ENCODE measurements around the gene SLC25A21. TPM values are rescaled to one million over a fixed set of nuclear protein-coding genes. Genes with fewer than 3 reads are reported as not detected.
"Not testable (repeated sequence)": the region's sequence is repeated elsewhere in the genome, so short reads cannot be mapped to it uniquely, and the experiment has no call there.

SLC25A21 gene
- total and polyA plus RNA-seq, 2 donors (not counting 1 experiment from before 2014, with no cell fraction given) = 0.50 to 0.62 TPM

DNA sequence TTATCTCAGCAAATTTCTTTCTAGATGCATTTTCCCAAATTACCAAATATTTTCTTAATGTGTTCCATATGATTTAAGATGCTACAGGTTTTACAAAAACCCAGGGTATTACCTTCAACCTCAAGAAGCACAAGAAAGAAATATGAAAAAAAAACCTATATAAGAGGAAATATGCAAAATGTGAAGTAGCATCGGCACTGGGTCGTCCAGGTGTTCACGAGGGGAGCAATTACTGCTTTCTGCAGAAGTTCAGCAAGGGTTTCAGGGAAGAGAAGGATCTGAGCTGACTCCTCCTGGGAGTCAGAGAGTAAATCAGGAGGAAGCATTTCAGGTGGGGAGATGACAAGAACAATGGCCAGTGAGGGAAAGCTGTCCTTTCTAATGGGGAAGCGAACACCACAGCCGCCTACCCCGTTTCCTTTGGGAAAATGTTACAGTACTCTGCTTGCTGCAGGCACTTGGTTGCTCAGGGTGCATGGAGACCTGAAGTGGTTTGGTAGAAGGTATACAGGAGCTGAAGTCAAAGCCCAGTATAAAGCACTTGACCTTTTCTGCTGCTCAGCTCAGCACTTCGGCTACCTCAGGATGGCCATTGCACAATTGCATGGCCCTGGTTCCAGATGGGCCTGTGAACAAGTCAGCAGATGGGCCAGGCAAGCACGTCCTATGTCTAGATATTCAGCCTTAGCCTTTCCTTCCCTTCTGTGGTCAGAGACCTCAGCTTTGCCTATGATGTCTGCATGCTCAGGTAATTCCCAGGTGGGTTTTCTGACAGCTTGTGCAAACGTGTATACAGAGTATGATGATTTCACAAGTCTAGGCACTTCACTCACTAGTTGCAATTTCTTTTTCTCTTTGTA lies 355.1 kb downstream of the SLC25A21 start:
- Histone ChIP-seq H3K36me3 (ENCODE audit: control insufficient read depth, insufficient read depth, low read length) (no peaks in the 10 kb centered on the region), H3K27me3 (ENCODE audit: control insufficient read depth, insufficient read depth, low read length) (no peaks in the 10 kb centered on the region), H3K4me2 (ENCODE audit: extremely low read depth, insufficient read depth, low read length) (no peak overlapping the region), H3K4me3 (replicated peaks in 1 of 4; ENCODE audit: control extremely low read depth in 1 of 4, insufficient read depth in 1 of 4, low read depth in 3 of 4, low read length in 4 of 4) (no peak overlapping the region), H3K79me2 (ENCODE audit: control insufficient read depth, insufficient read depth, low read length) (no peaks in the 10 kb centered on the region), H3K27ac (ENCODE audit: insufficient read depth, low read length) (no peak overlapping the region), H3K4me1 (ENCODE audit: control insufficient read depth, extremely low read depth, insufficient read depth, low read length) (no peaks in the 10 kb centered on the region), H4K20me1 (ENCODE audit: control insufficient read depth, extremely low read depth, insufficient read depth, low read length) (no peaks in the 10 kb centered on the region), H2AFZ (ENCODE audit: low read length) (no peak overlapping the region), H3K9me3 (ENCODE audit: control insufficient read depth, insufficient read depth, low read depth, low read length) (no peaks in the 10 kb centered on the region), H3K9ac (ENCODE audit: insufficient read depth, low read length) (no peak overlapping the region)
- TF ChIP-seq EZH2 (IDR thresholded peaks at IDR 0.05; ENCODE audit: low read length, missing control alignments) = no peak
- DNase-seq (ENCODE audit: low read depth in 2 of 2) = no peak

DNA sequence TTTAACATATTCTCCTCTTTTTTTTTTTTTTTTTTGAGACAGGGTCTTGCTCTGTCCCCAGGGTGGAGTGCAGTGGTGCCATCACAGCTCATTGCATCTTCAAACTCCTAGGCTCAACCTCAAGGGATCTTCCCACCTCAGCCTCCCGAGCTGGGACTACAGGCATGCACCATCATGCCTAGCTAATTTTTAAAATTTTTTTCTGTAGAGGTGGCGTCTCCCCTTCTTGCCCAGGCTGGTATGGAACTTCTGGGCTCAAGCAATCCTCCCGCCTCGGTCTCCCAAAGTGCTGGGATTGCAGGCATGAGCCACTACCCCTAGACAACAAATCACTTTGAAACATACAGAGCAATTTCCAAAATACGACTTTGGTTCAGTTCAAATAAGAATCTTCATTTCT lies 355.9 kb downstream of the SLC25A21 start:
- Histone ChIP-seq H3K4me3 (replicated peaks in 1 of 4; ENCODE audit: control extremely low read depth in 1 of 4, insufficient read depth in 1 of 4, low read depth in 3 of 4, low read length in 4 of 4) (no peak overlapping the region), H2AFZ (ENCODE audit: low read length) (no peak overlapping the region), H3K9me3 (ENCODE audit: control insufficient read depth, insufficient read depth, low read depth, low read length) (no peaks in the 10 kb centered on the region), H3K27ac (ENCODE audit: insufficient read depth, low read length) (no peak overlapping the region), H3K27me3 (ENCODE audit: control insufficient read depth, insufficient read depth, low read length) (no peaks in the 10 kb centered on the region), H3K79me2 (ENCODE audit: control insufficient read depth, insufficient read depth, low read length) (no peaks in the 10 kb centered on the region), H3K4me2 (ENCODE audit: extremely low read depth, insufficient read depth, low read length) (no peak overlapping the region), H4K20me1 (ENCODE audit: control insufficient read depth, extremely low read depth, insufficient read depth, low read length) (no peaks in the 10 kb centered on the region), H3K9ac (ENCODE audit: insufficient read depth, low read length) (no peak overlapping the region), H3K36me3 (ENCODE audit: control insufficient read depth, insufficient read depth, low read length) (no peaks in the 10 kb centered on the region), H3K4me1 (ENCODE audit: control insufficient read depth, extremely low read depth, insufficient read depth, low read length) (no peaks in the 10 kb centered on the region)
- TF ChIP-seq CTCF (conservative IDR thresholded peaks at IDR 0.05 in 1 of 2, IDR thresholded peaks at IDR 0.05 in 1 of 2; ENCODE audit: low read depth in 1 of 2, low read length in 2 of 2) (no peak), EZH2 (IDR thresholded peaks at IDR 0.05; ENCODE audit: low read length, missing control alignments) (no peak)
- no peak for DNase-seq (ENCODE audit: low read depth in 2 of 2)

- H3K79me2 ChIP-seq (ENCODE audit: control insufficient read depth, insufficient read depth, low read length); H3K9ac ChIP-seq (ENCODE audit: insufficient read depth, low read length); H3K27ac ChIP-seq (ENCODE audit: insufficient read depth, low read length); H3K36me3 ChIP-seq (ENCODE audit: control insufficient read depth, insufficient read depth, low read length); H2AFZ ChIP-seq (ENCODE audit: low read length); H3K4me1 ChIP-seq (ENCODE audit: control insufficient read depth, extremely low read depth, insufficient read depth, low read length); DNase-seq (ENCODE audit: low read depth in 2 of 2); H3K9me3 ChIP-seq (ENCODE audit: control insufficient read depth, insufficient read depth, low read depth, low read length); H3K4me2 ChIP-seq (ENCODE audit: extremely low read depth, insufficient read depth, low read length); H4K20me1 ChIP-seq (ENCODE audit: control insufficient read depth, extremely low read depth, insufficient read depth, low read length); H3K4me3 ChIP-seq (replicated peaks in 1 of 4; ENCODE audit: control extremely low read depth in 1 of 4, insufficient read depth in 1 of 4, low read depth in 3 of 4, low read length in 4 of 4); H3K27me3 ChIP-seq (ENCODE audit: control insufficient read depth, insufficient read depth, low read length): not testable (repeated sequence)
These were observed 357.6 kb downstream of the SLC25A21 start for GRCh38 chr14:36814783-36815182.

GRCh38 chr14:36810209-36810608 lies 362.2 kb downstream of the SLC25A21 start:
- H4K20me1 ChIP-seq (ENCODE audit: control insufficient read depth, extremely low read depth, insufficient read depth, low read length) = no peaks in the 10 kb centered on the region
- no peak overlapping the region for H3K27ac ChIP-seq (ENCODE audit: insufficient read depth, low read length)
- no peaks in the 10 kb centered on the region for H3K79me2 ChIP-seq (ENCODE audit: control insufficient read depth, insufficient read depth, low read length)
- DNase-seq (ENCODE audit: low read depth in 2 of 2) = no peak
- H2AFZ ChIP-seq (ENCODE audit: low read length) = no peak overlapping the region
- H3K4me2 ChIP-seq (ENCODE audit: extremely low read depth, insufficient read depth, low read length) = no peak overlapping the region
- H3K9ac ChIP-seq (ENCODE audit: insufficient read depth, low read length) = no peak overlapping the region
- H3K4me1 ChIP-seq (ENCODE audit: control insufficient read depth, extremely low read depth, insufficient read depth, low read length) = no peaks in the 10 kb centered on the region
- no peaks in the 10 kb centered on the region for H3K9me3 ChIP-seq (ENCODE audit: control insufficient read depth, insufficient read depth, low read depth, low read length)
- no peak overlapping the region for H3K4me3 ChIP-seq (replicated peaks in 1 of 4; ENCODE audit: control extremely low read depth in 1 of 4, insufficient read depth in 1 of 4, low read depth in 3 of 4, low read length in 4 of 4)
- TF ChIP-seq CTCF (conservative IDR thresholded peaks at IDR 0.05 in 1 of 2, IDR thresholded peaks at IDR 0.05 in 1 of 2; ENCODE audit: low read depth in 1 of 2, low read length in 2 of 2) (no peak), EZH2 (IDR thresholded peaks at IDR 0.05; ENCODE audit: low read length, missing control alignments) (no peak)
- no peaks in the 10 kb centered on the region for H3K27me3 ChIP-seq (ENCODE audit: control insufficient read depth, insufficient read depth, low read length)
- no peaks in the 10 kb centered on the region for H3K36me3 ChIP-seq (ENCODE audit: control insufficient read depth, insufficient read depth, low read length)
